ENCODE data around the gene MALAT1. TPM values are rescaled to one million over a fixed set of nuclear protein-coding genes. Genes with fewer than 3 reads are reported as not detected.
A peak's percentile ranks its signal among the peaks of the same experiment; 100 is the strongest.

The MALAT1 gene
- total RNA-seq, 1 experiment from 2014 or later: 452 TPM

DNA sequence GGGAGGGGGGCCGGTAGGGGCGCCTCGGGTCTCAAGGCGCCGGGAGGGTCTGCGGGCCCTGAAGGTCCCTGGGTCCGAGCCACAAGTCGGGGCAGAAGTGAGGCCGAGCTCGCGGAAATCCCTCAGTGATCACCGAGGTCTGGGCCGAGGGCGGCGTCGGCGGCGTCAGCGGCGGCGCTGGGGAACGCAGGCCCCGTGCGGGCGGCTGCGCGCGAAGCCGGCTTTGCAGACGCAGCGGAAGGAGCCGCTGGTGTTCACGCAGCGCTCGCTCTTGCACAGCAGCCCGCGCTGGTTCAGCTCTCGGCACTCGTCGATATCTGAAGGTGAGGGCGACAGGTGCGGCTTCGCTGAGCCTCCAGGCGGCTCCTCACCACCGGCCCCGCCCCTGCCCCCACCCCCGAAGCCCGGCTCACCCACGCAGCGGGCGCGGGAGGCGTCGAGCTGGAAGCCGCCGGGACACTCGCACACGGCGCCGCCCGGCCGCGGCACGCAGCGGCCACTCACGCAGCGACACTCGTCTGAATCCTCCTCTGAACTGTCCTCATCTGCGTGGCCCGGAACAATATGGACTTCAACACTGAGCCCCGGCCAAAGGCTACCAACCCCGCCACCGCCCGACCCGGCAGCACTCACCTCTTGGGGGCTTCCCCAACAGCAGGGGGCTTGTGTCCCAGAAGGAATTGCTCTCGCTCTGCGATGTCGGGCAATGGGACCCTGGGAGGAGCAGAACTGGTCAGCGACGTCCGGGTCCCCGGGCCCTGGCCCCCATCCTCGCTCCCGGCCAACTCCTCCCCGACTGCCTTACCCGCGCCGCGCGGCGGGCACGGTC, 40.3 kb downstream of the MALAT1 start:
- DNase-seq (ENCODE audit: low read depth): no peak

DNA sequence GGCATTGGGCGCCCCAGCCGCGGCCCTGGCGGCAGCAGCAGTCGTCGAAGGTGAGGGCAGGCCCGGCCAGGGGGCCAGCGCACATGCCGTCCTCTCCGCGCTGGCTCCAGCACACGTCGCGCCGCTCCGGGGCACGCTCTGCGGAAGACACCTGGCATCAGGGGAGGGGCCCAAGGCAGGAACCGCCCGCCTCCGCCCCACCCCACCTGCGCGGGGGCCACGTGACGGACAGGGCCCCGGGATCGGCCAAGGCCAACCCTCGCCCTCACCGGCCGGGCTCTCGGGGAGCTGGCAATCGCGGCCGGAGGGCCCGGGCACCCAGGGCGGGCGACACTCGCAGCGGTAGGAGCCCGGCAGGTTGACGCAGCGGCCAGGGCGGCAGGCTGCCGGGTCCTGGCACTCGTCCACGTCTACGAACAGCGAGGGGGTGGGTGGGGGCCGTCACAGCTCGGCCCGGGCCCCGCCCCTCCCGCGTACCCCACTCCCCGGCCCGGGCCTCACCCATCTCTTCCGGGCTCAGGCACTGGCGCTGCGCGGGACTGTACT, 41.0 kb downstream of the MALAT1 start:
- DNase-seq (ENCODE audit: low read depth): no peak

DNA sequence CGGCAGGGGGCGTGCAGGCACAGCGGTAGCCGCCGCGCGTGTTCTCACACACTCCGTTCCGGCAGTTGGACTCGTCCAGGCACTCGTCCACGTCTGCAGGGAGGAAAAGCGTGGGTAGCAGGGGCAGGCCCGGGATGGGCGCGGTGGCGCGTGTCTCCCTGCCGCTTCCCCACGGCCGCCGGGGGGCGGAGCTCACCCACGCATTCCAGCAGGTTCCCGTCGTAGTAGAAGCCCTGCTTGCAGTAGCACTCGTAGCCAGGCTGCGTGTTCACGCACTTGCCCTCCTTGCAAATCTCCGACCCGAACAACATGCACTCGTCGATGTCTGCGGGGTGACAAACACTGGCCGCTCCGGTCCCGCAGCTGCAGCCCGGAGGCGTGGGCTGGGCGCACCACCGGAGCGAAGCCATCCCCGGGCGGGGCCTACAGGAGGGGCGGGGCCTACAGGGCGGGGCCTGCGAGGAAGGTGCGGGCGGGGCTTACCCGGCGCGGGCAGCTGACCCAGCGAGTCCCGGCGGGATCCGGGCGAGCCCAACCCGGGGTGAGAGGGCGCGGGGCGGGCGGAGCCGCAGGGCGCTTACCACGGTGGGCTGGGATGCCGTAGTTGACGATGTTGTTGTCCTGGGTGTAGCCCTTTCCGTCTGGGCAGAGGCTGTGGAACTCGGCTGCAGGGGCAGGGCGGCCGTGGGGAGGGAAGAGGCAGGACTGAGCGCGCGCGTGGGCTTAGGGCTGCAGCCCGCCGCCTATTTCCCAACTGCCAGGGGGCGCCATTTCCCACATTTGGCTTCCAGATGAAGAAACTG, 41.6 kb downstream of the MALAT1 start:
- peak; percentile 93 for DNase-seq (ENCODE audit: low read depth)

DNA sequence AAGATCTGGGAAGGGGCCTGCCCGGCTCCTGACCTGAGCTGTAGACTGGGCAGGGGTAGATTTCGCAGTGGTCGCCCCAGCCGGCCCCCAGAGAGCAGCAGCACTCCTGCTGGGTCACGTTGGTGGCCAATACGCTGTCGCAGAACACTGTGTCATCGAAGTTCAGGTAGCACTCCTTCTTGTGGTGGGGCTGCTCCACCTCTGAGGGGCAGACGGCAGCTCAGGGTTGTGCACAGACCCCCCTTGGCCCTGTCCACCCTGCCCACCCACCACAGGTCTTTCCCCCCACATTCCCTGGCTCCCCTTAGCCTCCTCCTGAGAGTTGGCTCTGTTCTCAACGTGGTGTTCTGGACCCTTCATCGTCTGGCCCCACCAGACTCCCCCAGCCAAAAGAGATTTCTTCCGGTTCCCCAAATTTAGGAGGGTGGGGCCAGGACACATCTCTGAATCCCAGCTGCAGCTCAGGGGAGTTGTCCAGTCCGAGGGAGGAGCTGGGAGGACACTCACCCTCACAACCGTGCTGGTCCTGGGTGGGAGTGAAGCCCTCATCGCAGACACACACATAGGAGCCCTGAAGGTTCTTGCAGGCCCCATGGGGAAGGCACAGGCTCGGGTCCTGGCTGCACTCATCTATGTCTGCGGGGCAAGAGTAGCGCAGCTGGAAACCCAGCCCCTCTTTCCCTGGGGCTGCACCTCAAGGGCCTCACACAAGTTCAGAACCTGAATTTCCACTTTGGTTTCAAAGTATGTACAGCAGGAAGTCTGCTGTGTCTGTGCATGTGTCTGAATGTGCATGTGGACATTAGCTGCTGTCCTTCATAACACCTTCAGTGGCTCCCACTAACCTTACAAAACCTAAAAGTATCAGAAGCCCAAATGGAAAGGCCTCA, 42.5 kb downstream of the MALAT1 start:
- no peak for DNase-seq (ENCODE audit: low read depth)

DNA sequence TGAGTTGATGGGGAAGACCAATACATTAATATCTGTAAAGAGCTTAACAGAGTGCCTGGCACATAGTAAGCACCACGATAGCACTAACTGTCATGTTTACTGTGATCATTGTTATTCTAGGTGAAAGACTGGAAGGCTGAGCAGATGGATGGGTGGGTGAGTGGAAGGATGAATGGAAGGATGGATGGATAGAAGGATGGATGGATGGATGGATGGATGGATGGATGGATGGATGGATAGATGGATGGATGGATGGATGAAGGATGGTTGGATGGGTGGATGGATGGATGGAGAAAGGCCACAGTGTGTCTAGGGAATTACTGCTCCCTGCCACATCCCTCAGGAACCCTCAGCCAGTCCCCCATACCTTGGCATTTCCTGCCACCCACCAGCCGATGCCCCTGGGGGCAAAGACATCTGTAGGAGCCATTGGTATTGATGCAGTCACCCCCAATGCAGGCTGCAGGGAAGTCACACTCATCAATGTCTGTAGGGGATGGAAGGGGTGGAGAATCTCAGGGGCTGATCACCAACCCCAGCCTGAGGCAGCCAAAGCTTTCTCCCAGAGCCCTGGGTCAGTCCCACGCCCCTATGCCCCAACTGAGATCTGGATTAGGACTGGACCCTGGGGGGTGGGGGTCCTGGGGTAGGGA, 44.0 kb downstream of the MALAT1 start:
- no peak for DNase-seq (ENCODE audit: low read depth)

DNA sequence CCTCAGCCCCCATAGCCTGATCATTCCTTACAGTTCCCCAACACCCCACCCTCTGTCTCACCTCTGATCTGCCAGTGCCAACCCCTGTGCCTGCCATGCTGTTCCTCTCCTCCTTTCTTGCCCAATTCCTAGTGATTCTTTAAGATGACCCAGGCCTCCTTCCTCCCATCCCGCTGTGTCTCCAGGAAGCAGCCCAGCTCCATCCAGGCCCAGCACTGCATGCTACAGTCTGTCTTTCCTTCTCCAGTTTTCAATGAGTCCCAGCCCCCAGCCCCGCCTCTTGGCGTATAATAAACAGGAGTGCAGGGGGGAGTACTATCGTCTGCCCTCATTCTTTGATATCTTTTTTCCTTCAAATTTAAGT, 47.0 kb downstream of the MALAT1 start:
- DNase-seq (ENCODE audit: low read depth): no peak

DNA sequence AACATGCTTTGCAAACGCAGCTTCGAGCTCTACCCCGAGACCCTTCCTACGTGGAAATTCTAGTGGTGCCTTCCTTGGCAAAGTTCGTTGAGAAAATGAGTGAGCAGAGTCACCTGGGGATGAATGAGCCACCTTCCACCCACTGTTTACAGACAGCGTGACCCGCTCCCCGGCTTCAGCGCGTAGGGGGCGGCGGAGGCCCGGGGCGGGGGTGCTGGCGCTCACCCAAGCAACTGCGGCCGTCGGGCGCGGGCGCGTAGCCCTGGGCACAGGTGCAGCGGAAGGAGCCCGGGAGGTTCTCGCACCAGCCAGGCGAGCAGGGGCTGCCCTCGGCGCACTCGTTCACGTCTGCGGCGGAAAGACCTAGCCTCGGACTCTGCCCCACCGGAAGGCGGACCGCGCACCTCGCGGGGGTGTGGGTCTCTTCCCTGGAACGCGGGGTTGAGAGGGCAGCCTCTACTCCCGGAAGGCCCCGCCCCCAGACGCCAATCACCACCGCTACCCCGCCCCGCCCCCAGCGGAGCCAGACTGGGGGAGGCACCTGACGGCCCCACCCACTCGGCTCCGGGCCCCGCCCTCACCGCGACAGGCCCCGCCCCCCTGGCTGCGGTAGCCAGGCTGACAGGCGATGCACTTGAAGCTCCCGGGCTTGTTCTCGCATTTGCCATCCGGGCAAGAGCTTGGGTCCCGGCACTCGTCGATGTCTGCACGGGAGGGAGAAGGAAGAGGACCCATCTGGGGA, 47.5 kb downstream of the MALAT1 start:
- peak; percentile 51 for DNase-seq (ENCODE audit: low read depth)

DNA sequence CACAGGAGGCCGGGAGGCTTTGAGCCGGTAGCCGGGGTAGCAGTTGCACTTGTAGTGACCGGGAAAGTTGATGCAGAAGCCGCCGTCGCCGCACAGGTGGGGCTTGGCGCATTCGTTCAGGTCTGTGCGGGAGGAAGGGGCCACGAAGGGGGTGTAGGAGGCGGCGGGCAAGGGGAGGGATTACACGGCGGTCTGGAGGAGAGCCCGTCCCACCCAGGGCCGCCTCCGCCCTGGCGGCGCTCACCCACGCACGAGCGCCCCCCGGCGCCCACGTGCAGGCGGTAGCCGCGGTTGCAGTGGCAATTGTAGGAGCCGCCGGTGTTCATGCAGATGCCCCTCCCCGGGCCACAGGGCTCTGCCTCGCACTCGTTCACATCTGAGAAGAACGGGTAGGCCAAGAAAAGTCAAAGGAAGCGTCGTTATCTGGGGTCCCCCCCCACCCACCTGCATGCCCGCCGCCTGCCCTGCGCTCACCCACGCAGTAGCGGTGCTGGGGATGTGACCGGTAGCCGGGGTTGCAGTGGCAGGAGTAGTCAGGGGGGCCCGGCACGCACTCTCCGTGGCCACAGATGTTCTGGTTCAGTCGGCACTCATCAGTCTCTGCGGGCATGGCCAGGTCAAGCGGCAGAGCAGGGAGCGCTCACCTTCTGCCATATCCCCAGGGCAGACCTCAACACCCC, 48.7 kb downstream of the MALAT1 start:
- no peak for DNase-seq (ENCODE audit: low read depth)

DNA sequence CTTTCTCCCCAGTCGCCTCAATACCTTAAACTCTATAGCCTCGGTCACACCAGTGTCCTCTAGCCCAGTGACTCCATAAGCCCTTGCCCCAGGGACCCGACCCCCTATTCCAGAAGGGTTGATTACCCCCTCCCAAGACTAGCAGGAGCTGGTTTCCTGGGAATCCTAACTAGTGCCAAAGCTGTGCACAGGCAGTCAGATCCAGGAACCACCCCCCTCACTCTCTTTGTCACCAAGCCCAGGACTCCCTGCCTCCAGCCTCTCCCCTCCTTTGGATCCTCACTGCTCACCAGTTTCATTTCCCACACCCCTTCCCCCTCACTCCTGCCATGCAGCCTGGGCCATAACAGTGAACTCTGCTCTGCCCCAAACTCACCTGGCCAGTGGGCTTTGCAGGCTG, 49.5 kb downstream of the MALAT1 start:
- DNase-seq (ENCODE audit: low read depth): no peak

DNA sequence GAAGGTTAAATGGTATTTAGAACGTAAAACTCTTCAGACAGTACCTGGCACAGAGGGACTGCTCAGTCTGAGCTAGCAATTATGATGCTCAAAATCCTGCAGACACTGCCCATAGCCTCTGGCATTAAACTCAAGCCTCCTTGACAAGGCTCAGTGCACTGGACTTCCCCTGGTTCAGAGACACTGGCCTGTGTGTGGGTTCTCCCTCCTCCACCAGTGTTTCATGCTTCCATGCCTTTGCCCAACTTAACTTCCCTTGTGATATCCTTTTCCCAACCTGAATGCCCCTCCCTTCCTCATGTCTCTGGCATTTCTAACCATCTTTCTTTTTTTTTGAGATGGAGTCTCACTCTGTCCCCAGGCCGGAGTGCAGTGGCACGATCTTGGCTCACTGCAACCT, 50.3 kb downstream of the MALAT1 start:
- DNase-seq (ENCODE audit: low read depth): no peak

DNA sequence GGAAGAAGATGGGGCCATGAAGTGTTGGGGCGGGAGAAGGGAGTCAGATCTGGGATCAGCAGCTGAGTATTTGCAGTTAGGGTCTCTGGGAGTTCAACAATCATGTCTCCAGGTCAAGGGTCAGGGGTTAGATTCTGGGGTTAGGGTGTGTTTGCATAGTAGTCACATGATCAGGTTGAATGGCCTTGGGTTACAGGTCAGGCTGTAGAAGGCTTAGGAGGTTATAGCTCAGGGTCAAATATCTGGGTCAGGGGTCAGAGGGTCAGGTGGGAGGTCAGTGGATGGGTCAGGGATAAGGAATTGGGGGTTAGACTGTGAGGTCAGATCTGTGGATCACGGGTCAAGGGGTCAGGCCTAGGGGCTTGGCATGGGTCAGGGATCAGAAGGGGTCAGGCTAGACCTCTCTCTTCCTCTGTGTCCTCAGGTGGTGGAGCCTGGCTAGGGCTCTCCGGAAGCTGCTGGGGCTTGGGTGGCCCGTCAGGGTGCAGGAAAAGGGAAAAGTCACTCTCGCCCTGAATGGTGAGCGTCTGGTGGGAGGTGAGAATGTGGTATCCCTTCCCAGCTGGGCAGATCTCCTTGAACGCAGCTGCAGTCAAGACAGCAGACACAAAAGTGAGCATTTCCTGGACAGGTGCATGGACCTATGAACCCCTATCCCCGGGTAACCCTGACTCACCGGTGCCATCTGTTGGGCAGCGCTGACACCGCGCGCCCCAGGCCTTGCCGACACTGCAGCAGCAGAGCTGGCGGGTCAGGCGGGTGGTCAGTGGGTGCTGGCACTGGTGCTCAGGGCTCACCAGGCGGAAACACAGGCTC, 52.9 kb downstream of the MALAT1 start:
- DNase-seq (ENCODE audit: low read depth): no peak

DNA sequence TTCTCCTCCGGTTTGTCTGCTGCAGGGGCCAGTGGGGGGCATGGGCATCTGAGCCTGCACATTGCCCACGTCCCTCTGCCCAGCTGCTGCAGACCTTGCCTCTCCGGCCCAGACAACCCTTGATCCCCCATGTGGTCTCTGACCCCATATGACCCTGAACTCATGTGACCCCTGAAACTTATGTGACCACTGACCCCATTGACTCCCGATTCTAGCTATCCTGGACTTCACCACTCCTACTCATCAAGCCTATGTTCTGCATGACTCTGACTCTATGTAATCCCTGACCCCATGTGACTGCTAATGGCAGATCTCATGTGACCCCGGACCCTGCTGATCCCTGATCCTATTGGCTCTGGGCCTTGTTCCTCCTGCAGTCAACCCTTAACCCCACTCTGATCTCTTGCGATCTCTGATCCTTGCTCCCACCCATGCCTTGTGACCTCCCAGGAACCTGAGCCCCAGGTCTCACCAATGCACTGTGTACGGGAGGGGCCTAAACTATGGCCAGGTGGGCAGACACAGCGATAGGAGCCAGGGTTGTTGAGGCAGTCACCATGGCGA, 53.6 kb downstream of the MALAT1 start:
- no peak for DNase-seq (ENCODE audit: low read depth)

DNA sequence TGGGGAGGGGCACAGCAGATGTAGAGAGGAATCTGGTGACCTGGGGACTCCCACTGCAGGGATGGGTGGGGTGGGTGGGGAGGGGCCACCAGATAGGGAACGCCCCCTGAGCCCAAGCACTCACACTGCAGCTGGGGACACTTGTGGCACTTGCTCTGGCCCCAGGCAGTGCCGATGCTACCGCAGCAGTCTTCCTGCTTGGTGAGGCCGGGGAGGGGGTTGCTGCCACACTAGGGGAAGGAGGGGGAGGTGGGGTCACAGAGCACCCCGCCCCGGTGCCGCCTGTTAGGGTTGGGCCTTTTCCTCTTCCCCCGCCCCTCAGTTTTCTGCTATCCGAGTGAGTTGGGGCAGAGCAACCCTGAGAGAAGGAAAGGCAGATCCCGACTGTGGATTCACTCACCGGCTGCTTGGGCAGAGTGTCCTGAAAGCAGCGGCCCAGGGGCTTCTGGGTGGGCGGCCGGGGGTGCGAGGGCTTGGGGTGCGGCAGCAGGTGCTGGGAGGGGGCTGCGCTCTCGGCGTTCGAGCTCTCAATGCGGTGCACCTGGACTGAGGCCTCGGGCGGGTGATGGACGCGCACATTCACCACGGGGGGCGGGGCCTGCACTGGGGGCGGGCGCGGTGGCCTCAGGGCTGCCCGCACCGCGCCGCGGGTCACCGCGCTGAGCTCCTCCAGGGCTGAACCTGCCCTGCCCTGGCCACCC, 54.6 kb downstream of the MALAT1 start:
- DNase-seq (ENCODE audit: low read depth): no peak

DNA sequence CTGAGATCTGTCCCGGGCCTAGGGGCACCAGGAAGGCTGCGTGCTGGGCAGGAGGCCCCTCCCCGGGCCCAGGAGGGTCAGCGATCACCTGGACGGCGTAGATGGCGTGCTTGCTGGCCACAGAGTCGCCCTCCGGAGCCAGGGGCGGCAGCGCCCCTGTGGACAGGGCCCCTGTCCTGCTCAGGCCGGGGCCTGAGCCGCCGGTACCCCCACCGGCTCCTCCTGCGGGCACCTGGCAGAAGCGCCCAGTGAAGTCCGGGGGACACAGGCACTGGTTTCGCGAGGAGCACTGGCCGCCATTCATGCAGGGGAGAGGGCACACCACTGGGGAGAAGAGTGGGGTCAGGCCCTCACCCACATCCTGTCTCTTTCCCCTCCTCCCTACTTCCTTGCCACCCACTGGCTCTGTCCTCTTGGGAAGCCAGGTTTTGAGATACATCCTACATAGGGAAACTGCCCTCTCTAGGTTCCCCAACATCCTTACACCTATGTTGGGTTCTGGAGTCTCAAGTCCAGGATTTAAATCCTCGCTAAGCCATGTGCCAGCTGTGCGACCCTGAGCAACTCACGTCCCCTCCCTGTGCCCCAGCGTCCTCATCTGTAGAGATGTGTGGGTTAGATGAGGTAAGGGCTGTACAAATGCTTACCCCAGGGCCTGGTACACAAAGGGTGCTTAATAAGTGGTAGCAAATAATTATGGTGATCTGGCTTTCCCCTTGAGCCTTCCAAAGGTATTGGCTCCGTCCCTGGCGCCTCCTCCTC, 55.4 kb downstream of the MALAT1 start:
- DNase-seq (ENCODE audit: low read depth): peak; percentile 18

DNA sequence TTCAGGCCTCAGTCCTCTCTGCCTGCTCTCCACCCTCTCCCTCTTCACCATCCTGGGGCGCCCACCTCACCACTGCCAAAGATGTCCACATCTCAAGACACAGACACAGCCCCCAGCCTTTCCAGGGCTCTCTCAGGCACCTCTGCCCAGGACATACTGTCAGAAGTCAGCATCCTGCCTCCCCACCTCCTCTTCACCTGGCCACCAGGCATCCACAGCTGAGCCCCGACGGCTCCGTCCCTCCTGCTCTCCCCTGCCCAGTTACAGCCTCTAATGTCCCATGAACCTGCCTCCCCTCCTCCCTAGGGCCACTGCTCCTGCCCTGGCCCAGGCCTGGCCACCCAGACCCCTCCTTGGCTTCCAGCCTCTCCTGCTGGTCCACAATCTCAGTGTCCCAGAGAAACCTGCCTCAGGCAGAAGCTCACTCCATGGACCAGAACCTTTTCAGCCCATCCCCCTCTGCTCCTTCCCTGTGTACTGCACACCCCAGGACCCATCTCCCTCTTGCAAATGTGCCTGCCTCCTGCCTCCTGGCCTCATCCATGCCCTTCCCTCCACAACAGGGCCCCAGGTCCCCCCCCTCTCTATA, 56.1 kb downstream of the MALAT1 start:
- DNase-seq (ENCODE audit: low read depth): no peak

DNA sequence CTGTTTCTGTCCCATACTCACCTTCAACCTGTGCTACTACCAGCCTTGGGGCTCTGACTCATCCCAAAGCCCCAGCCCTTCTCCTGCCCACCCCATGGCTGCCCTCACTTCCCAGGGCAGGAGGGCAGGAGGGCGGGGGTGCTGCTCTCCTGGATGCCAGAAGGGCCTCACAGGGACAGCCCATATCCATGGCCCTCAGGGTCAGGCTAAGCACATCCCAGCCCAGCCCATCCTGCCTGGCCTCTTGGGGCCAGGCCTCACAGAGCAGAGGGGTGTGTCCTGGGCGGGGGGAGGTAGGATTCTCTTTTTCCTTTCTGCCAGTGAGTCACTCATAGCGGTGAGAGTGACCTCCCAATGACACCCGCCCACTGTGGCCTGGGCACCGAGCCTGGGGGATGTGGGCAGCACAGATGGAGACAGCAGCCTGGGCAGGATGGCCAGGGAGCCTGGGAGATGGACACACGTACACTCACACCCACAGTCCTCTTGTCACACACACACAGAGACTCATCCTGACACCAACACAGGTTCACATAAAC, 56.9 kb downstream of the MALAT1 start:
- peak; percentile 95 for DNase-seq (ENCODE audit: low read depth)

Data from Daoy (cell line).